Smooth muscle cell of the coronary artery (primary cell): Measurements from ENCODE around the gene PDXP. TPM values are rescaled to one million over a fixed set of nuclear protein-coding genes. Genes with fewer than 3 reads are reported as not detected.

ENCODE experiments used
- total RNA-seq: library from RNA; depleted of rRNA; stranded (reverse); fragments of >200 nt; gene quantifications from 2 replicates; pipeline ENCODE4 v1.2.3, GENCODE V29; 2014; ENCODE audit warnings: low replicate concordance

PDXP gene, protein sequence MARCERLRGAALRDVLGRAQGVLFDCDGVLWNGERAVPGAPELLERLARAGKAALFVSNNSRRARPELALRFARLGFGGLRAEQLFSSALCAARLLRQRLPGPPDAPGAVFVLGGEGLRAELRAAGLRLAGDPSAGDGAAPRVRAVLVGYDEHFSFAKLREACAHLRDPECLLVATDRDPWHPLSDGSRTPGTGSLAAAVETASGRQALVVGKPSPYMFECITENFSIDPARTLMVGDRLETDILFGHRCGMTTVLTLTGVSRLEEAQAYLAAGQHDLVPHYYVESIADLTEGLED
- total RNA-seq, result 2.5 and 8.1 TPM in 2 replicates

GRCh38 chr22:37658133-37659065, at the start of gene PDXP:
Gene PDXP, plus strand, starts transcription at chr22:37658723. Its CDS starts 60 bp downstream, at chr22:37658783.

DNA sequence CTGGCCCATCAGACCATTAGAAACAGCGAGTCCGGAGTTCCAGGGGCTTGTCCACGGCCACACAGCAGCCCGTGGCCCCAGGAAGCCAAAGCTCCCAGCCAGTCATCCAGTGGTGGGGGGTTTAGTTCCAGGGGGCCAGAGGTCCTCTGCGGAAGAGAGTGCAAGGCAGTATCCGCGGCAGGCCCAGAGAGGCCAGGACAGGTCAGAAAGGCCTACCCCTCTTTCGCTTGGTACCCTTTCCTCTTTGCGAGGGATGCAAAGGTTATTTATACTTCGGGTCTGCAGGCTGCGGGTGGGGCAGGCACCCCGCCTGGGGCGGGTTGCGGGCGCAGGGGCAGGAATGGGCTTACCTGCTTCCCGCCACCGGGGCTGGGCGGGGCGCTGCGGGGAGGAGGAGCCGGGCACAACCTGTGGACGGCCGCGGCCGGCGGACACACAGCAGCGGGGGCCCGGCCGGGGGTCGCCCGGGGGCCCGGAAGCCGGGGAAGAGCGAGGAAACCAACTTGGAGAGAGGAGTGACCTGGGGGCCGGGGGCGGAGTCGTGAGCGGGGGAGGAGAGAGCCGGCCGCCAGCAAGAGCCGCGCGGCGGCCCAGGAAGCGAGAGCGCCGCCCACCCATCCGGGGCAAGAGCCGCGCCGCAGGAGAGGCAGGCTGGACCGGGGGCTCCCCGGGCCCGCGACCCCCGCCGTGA, 19.3 kb upstream of the PDXP start, which contains the start of gene SH3BP1:
SH3BP1 (plus strand) TSS at position 600 of the 691 bp plus-strand sequence. CDS start 119 bp downstream, outside the sequence.

DNA sequence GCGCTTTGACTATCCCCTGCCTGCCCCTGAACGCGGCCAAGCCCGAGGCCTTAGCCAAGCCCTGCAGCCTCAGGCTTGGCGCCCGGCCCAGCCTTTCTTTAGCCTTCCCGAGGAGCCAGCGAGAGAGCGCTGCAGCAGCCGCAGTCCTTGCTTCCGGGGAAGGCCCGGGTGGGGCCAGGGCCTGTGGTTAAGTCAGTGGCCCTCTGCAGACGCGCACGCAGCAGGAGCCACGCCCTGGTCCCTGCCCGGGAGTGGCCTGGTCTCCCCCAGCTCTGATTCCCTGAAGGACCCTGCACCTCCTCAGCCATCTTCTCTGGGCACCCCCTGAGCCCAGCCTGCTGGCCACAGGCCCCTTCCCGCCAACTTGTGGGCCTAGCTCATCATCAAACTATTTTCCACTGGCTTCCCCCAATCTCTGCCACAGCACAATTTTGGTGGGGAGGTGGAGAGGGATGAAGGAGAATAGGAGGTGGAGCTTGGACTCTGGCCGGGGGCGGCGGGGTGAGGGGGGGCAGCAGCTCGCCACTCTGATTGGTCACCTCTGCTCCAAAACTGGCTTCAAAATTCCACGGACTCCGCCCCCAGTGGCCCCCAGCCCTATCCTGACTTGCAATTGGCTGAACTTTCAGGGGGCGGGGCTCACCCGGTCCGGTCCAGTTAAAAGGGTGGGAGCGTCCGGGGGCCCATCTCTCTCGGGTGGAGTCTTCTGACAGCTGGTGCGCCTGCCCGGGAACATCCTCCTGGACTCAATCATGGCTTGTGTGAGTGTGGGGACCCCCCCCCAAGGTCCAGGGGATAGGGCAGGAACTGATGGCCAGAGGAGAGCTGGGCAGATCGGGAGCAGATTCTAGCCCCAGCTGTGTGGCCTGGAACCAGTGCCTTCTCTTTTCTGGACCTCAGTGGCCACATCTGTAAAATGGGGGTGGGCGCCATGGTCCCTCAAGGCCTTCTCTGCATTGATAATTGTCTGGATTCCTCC, 16.7 kb downstream of the PDXP start, which contains the start of gene LGALS1:
LGALS1 (plus strand) TSS at position 686 of the 979 bp plus-strand sequence; CDS start at position 753, 67 bp downstream.

DNA sequence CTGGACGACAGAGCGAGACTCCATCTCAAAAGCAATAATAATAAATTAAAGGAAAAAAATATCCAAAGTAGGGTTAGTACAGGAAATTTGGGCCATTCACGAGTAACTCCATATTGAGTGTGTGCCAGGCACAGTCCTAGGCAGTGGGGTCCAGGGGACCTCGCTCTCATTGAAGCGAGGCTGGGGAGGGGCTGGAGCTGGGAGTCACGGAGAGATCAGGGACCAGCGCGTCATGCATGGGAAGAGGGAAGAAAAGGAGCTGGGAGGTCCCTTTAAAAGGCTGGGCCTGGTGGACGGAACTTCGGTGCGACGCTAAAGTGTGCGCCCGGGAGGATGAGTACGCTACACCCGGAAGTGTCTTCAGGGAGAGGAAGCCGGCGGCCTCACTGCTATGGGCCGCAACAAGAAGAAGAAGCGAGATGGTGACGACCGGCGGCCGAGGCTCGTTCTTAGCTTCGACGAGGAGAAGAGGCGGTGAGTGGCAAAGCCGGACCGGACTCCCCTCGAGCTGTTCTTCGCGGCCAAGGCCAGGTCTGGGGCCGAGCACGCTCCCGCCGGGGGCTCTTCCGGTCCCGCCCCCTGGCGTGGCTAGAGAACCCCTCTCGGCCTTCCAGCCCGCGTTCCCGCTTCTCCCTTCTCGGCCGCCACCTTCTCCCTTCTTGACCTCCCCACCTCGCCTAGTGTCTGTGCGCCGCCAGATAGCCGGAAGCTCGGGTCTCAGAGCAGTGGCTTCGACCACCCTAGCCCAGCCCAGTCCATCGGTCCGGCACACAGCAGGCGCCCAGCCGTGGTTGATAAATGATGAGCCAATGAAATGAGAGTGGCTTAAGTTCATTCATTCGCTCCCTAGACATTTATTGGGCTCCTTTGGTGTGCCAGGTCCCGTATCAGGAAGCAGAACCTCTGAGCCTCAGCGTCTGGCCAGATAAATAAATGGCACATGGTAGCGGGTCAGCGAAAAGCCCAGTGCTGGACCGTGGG, 27.8 kb downstream of the PDXP start, which contains the start of gene NOL12:
NOL12 (plus strand) TSS at position 342 of the 981 bp plus-strand sequence; CDS start at position 392, 50 bp downstream.

GRCh38 chr22:37696657-37697537, 38.4 kb downstream of the PDXP start, which contains the start of gene TRIOBP:
Gene TRIOBP, plus strand, starts transcription at chr22:37697048. Its CDS starts 4,318 bp downstream, at chr22:37701366.

Other genes with a start within 250 kb of the PDXP start
- under 0.01 TPM in 1 of 2 replicates, not detected in the other for gene ELFN2, start 231.2 kb upstream of the PDXP start, total RNA-seq
- gene MFNG, start 172.3 kb upstream of the PDXP start, total RNA-seq, result 0.08 TPM in 1 of 2 replicates, not detected in the other
- gene CARD10, start 139.3 kb upstream of the PDXP start, total RNA-seq, result 1.9 and 4.3 TPM in 2 replicates
- gene CDC42EP1, start 98.2 kb upstream of the PDXP start, total RNA-seq, result 3.2 and 15.3 TPM in 2 replicates
- not detected in 2 replicates for gene LGALS2, start 78.6 kb upstream of the PDXP start, total RNA-seq
- gene GGA1, start 49.9 kb upstream of the PDXP start, total RNA-seq, result 29.8 and 30.0 TPM in 2 replicates
- gene SH3BP1, start 19.1 kb upstream of the PDXP start, total RNA-seq, result 7.6 and 8.0 TPM in 2 replicates
- gene LGALS1, start 16.9 kb downstream of the PDXP start, total RNA-seq, result 13,609 and 14,050 TPM in 2 replicates
- 22.2 and 27.7 TPM in 2 replicates for gene NOL12, start 27.6 kb downstream of the PDXP start, total RNA-seq
- gene TRIOBP, start 38.3 kb downstream of the PDXP start, total RNA-seq, result 90.2 and 131 TPM in 2 replicates
- 12.1 and 37.7 TPM in 2 replicates for gene GCAT, start 149.2 kb downstream of the PDXP start, total RNA-seq
- gene GALR3, start 164.7 kb downstream of the PDXP start, total RNA-seq, result not detected in 2 replicates
- gene ANKRD54, start 185.6 kb downstream of the PDXP start, total RNA-seq, result 17.7 and 36.4 TPM in 2 replicates
- gene EIF3L, start 190.7 kb downstream of the PDXP start, total RNA-seq, result 340 and 461 TPM in 2 replicates
- gene MICALL1, start 247.6 kb downstream of the PDXP start, total RNA-seq, result 13.9 and 14.7 TPM in 2 replicates